H9 (cell line): ENCODE measurements around the gene CTIF. TPM values are rescaled to one million over a fixed set of nuclear protein-coding genes. Genes with fewer than 3 reads are reported as not detected.

ENCODE experiments used
- DNase-seq: peaks from one replicate; pipeline ENCODE4 v3.0.0-alpha.2; 2017
- H2AFZ ChIP-seq: one replicate; pipeline ENCODE4 v1.6.1; 2013; ENCODE audit warnings: mild to moderate bottlenecking, low read length, control low read depth, moderate library complexity
- H2AK5ac ChIP-seq: 2 replicates; pipeline ENCODE4 v1.6.1; 2013; ENCODE audit warnings: low read length, control low read depth, mixed read lengths; ENCODE audit not compliant: insufficient read length
- H2BK120ac ChIP-seq: one replicate; pipeline ENCODE4 v1.6.1; 2013; ENCODE audit warnings: low read depth, mild to moderate bottlenecking, low read length, control low read depth, inconsistent platforms; ENCODE audit not compliant: poor library complexity, severe bottlenecking
- H2BK12ac ChIP-seq: 2 replicates; pipeline ENCODE4 v1.6.1; 2013; ENCODE audit warnings: low read length, control low read depth, mixed read lengths, low read depth; ENCODE audit not compliant: insufficient read length
- H2BK15ac ChIP-seq: 2 replicates; pipeline ENCODE4 v1.6.1; 2013; ENCODE audit warnings: low read depth, low read length, control low read depth
- H2BK20ac ChIP-seq: one replicate; pipeline ENCODE4 v1.6.1; 2013; ENCODE audit warnings: low read depth, mild to moderate bottlenecking, low read length, control low read depth, inconsistent platforms; ENCODE audit not compliant: poor library complexity, severe bottlenecking
- H2BK5ac ChIP-seq: 2 replicates; pipeline ENCODE4 v1.6.1; 2013; ENCODE audit warnings: low read length, control low read depth, mixed read lengths; ENCODE audit not compliant: insufficient read length
- H3K14ac ChIP-seq: 2 replicates; pipeline ENCODE4 v1.6.1; 2013; ENCODE audit warnings: low read length, control low read depth; ENCODE audit not compliant: insufficient read depth
- H3K18ac ChIP-seq: 2 replicates; pipeline ENCODE4 v1.6.1; 2013; ENCODE audit warnings: low read depth, mild to moderate bottlenecking, mixed read lengths, low read length, control low read depth; ENCODE audit not compliant: insufficient read length
- H3K23ac ChIP-seq: 2 replicates; pipeline ENCODE4 v1.6.1; 2013; ENCODE audit warnings: low read length, control low read depth, mixed read lengths, low read depth; ENCODE audit not compliant: insufficient read length
- H3K23me2 ChIP-seq: 2 replicates; pipeline ENCODE4 v1.6.1; 2013; ENCODE audit warnings: low read depth, mild to moderate bottlenecking, mixed read lengths, low read length, control low read depth; ENCODE audit not compliant: insufficient read length, poor library complexity, severe bottlenecking
- H3K27ac ChIP-seq: 2 replicates; pipeline ENCODE4 v1.5.1; 2013; ENCODE audit warnings: low read length, control low read depth, mixed read lengths, low read depth; ENCODE audit not compliant: insufficient read length
- H3K27me3 ChIP-seq: 2 replicates; pipeline ENCODE4 v1.6.1; 2013; ENCODE audit warnings: low read length, control low read depth, inconsistent platforms; ENCODE audit not compliant: insufficient read depth
- H3K4ac ChIP-seq: 2 replicates; pipeline ENCODE4 v1.6.1; 2013; ENCODE audit warnings: low read depth, mild to moderate bottlenecking, control low read depth, inconsistent platforms, low read length, moderate library complexity
- H3K4me1 ChIP-seq: 2 replicates; pipeline ENCODE4 v1.6.1; 2013; ENCODE audit warnings: low read length, control low read depth, inconsistent platforms; ENCODE audit not compliant: insufficient read depth
- H3K4me2 ChIP-seq: 2 replicates; pipeline ENCODE4 v1.6.1; 2013; ENCODE audit warnings: low read length, control low read depth, mixed read lengths; ENCODE audit not compliant: insufficient read length, insufficient read depth
- H3K56ac ChIP-seq: 2 replicates; pipeline ENCODE4 v1.6.1; 2013; ENCODE audit warnings: low read depth, mild to moderate bottlenecking, mixed read lengths, low read length, control low read depth; ENCODE audit not compliant: insufficient read length
- H3K79me1 ChIP-seq: 2 replicates; pipeline ENCODE4 v1.6.1; 2013; ENCODE audit warnings: low read depth, mild to moderate bottlenecking, moderate library complexity, low read length, control low read depth, inconsistent platforms; ENCODE audit not compliant: insufficient read depth, poor library complexity, severe bottlenecking
- H3K79me2 ChIP-seq: 2 replicates; pipeline ENCODE4 v1.6.1; 2013; ENCODE audit warnings: low read length, control low read depth, inconsistent platforms; ENCODE audit not compliant: insufficient read depth
- H3K9ac ChIP-seq: 2 replicates; pipeline ENCODE4 v1.6.1; 2013; ENCODE audit warnings: low read length, control low read depth, mixed read lengths; ENCODE audit not compliant: insufficient read length; ENCODE audit errors: extremely low read depth
- H3K9me3 ChIP-seq: one replicate; pipeline ENCODE4 v1.6.1; 2013; ENCODE audit warnings: low read depth, low read length, inconsistent platforms; ENCODE audit not compliant: control insufficient read depth
- H3T11ph ChIP-seq: one replicate; pipeline ENCODE4 v1.6.1; 2013; ENCODE audit warnings: mild to moderate bottlenecking, low read length, control low read depth, inconsistent platforms
- H4K20me1 ChIP-seq: one replicate; pipeline ENCODE4 v1.6.1; 2013; ENCODE audit not compliant: control insufficient read depth, insufficient read length, insufficient read depth
- H4K5ac ChIP-seq: 2 replicates; pipeline ENCODE4 v1.6.1; 2013; ENCODE audit warnings: low read depth, mild to moderate bottlenecking, mixed read lengths, low read length, control low read depth; ENCODE audit not compliant: insufficient read length
- H4K8ac ChIP-seq: replicated peaks from 2 replicates; pipeline ENCODE4 v1.6.1; 2013; ENCODE audit warnings: low read length, control low read depth, mixed read lengths, low read depth; ENCODE audit not compliant: insufficient read length
- H4K91ac ChIP-seq: 2 replicates; pipeline ENCODE4 v1.6.1; 2013; ENCODE audit warnings: low read depth, mild to moderate bottlenecking, moderate library complexity, mixed read lengths, low read length, control low read depth; ENCODE audit not compliant: insufficient read length
- H3K27ac Mint-ChIP-seq, 3 experiments: 2 replicates in 2 of 3; 3 replicates in 1 of 3; pipeline ENCODE4 v1.8.0; 2020 to 2021; ENCODE audit warnings: mixed read lengths in 3 of 3, mild to moderate bottlenecking in 1 of 3, moderate library complexity in 1 of 3
- H3K27me3 Mint-ChIP-seq: 2 replicates; pipeline ENCODE4 v1.8.0; 2021; ENCODE audit warnings: low read depth, mild to moderate bottlenecking, moderate library complexity, mixed read lengths
- H3K36me3 Mint-ChIP-seq, 3 experiments: 2 replicates in 2 of 3; 3 replicates in 1 of 3; pipeline ENCODE4 v1.8.0; 2020 to 2021; ENCODE audit warnings: low read depth in 3 of 3, mixed read lengths in 3 of 3; ENCODE audit not compliant: insufficient read depth in 1 of 3
- H3K4me1 Mint-ChIP-seq, 2 experiments: 2 replicates each; pipeline ENCODE4 v1.8.0; 2020; ENCODE audit warnings: mixed read lengths in 2 of 2
- H3K4me3 Mint-ChIP-seq, 2 experiments: 2 replicates in 1 of 2; 3 replicates in 1 of 2; pipeline ENCODE4 v1.8.0; 2020 to 2021; ENCODE audit warnings: mild to moderate bottlenecking in 2 of 2, mixed read lengths in 2 of 2, moderate library complexity in 1 of 2
- H3K9me3 Mint-ChIP-seq, 2 experiments: 2 replicates in 1 of 2; 3 replicates in 1 of 2; pipeline ENCODE4 v1.8.0; 2020; ENCODE audit warnings: mild to moderate bottlenecking in 2 of 2, mixed read lengths in 2 of 2, moderate library complexity in 1 of 2
- CTCF ChIP-seq: fragments of 200-600 bp; sonication (generic); conservative IDR thresholded peaks from 3 replicates; pipeline ENCODE4 v1.8.0; 2021; ENCODE audit warnings: antibody characterized with exemption, mild to moderate bottlenecking
- WGBS: extraction: QIAGEN DNeasy Blood & Tissue Kit; methylation state at CpG from one replicate; pipeline ENCODE4 v1.1.7; 2013; ENCODE audit warnings: missing lambda C conversion rate, low lambda C conversion rate, mixed read lengths; ENCODE audit not compliant: insufficient read length; ENCODE audit errors: extremely low coverage; 5-methylcytosine and 5-hydroxymethylcytosine counted together
- total RNA-seq: library from RNA; stranded (reverse); gene quantifications from 2 replicates; pipeline ENCODE4 v1.2.1, GENCODE V29; 2021

The CTIF gene
- total RNA-seq, 1 experiment from 2014 or later = 15.8 TPM

GRCh38 chr18:48776156-48776555 lies 237.3 kb downstream of the CTIF start:
- Histone ChIP-seq H2BK5ac (no peak overlapping the region), H3K79me2 (no peaks in the 10 kb centered on the region), H3K18ac (no peak overlapping the region), H3T11ph (no peak overlapping the region), H3K14ac (no peak overlapping the region), H4K5ac (no peak overlapping the region), H3K23ac (no peak overlapping the region), H3K4ac (no peak overlapping the region), H3K56ac (no peak overlapping the region), H2AK5ac (no peak overlapping the region), H3K4me1 (no peaks in the 10 kb centered on the region), H3K27me3 (no peaks in the 10 kb centered on the region), H2BK15ac (no peak overlapping the region), H3K9ac (no peak overlapping the region), H4K20me1 (no peaks in the 10 kb centered on the region), H4K8ac (no peak overlapping the region), H3K9me3 (no peaks in the 10 kb centered on the region), H3K4me2 (no peak overlapping the region), H2BK12ac (no peak overlapping the region), H2BK20ac (no peak overlapping the region), H4K91ac (no peak overlapping the region), H2AFZ (no peak overlapping the region), H3K27ac (no peak overlapping the region), H3K79me1 (no peaks in the 10 kb centered on the region), H2BK120ac (no peak overlapping the region), H3K23me2 (no peaks in the 10 kb centered on the region)
- peaks cover 10 to 30% of the 10 kb centered on the region in 2 experiments for H3K4me1 Mint-ChIP-seq
- no peak overlapping the region for H3K4me3 Mint-ChIP-seq
- TF ChIP-seq CTCF = no peak
- DNase-seq = no peak
- no CpG with 5 or more reads among the region's 5 CpGs for WGBS
- H3K9me3 Mint-ChIP-seq = no peaks in the 10 kb centered on the region
- H3K27ac Mint-ChIP-seq = no peak overlapping the region
- H3K27me3 Mint-ChIP-seq = no peaks in the 10 kb centered on the region; the same call in 1 of the 2 replicates
- H3K36me3 Mint-ChIP-seq = peaks cover 0 to 2% (median 0%) of the 10 kb centered on the region in 3 experiments; a peak in 3 of 7 replicates
